ENCODE measurements around the gene SH3YL1.

The SH3YL1 gene

DNA sequence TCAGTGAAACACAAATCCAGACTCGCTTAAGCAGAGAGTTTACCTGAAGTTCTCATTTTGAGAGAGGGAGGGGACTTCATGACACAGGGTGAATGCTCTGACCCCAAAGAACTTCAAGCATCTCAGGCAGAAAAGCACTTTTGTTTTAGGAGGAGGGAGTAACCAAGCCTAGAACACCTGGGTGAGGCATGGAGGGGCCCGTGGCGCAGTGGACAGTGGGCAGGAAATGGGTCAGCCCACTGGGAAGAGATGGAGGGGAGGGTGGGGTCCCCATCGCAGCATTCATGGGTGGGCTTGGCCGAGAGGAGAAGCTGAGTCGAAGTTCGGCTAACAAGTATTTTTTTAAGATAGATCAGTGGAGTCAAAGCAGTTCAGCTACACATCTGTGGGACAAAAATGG lies 67.9 kb downstream of the SH3YL1 start:
- no peaks in the 10 kb centered on the region for H3K9me2 ChIP-seq (replicated peaks; ENCODE audit: insufficient read depth, low read length)
- no peak overlapping the region for H2AFZ ChIP-seq (ENCODE audit: low read depth, low read length, severe bottlenecking)
- H3K9ac ChIP-seq (ENCODE audit: low read length): no peak overlapping the region
- H3K9me3 ChIP-seq (ENCODE audit: insufficient read depth, low read length): no peaks in the 10 kb centered on the region
- H4K20me1 ChIP-seq (ENCODE audit: low read depth, low read length): no peaks in the 10 kb centered on the region
- TF ChIP-seq, protein P1, sequence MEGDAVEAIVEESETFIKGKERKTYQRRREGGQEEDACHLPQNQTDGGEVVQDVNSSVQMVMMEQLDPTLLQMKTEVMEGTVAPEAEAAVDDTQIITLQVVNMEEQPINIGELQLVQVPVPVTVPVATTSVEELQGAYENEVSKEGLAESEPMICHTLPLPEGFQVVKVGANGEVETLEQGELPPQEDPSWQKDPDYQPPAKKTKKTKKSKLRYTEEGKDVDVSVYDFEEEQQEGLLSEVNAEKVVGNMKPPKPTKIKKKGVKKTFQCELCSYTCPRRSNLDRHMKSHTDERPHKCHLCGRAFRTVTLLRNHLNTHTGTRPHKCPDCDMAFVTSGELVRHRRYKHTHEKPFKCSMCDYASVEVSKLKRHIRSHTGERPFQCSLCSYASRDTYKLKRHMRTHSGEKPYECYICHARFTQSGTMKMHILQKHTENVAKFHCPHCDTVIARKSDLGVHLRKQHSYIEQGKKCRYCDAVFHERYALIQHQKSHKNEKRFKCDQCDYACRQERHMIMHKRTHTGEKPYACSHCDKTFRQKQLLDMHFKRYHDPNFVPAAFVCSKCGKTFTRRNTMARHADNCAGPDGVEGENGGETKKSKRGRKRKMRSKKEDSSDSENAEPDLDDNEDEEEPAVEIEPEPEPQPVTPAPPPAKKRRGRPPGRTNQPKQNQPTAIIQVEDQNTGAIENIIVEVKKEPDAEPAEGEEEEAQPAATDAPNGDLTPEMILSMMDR (IDR thresholded peaks at IDR 0.05; ENCODE audit: insufficient read depth, low read length, poor library complexity, severe bottlenecking): no peak
- TF ChIP-seq EZH2phosphoT487 (conservative IDR thresholded peaks at IDR 0.05; ENCODE audit: low read length): no peak
- no peak overlapping the region for H3K4me2 ChIP-seq (ENCODE audit: low read depth, low read length, poor library complexity, severe bottlenecking)
- H3K27ac ChIP-seq (ENCODE audit: low read depth, low read length): no peak overlapping the region
- H3K4me3 ChIP-seq (ENCODE audit: insufficient read depth, low read length, poor library complexity, severe bottlenecking): no peak overlapping the region
- H3K36me3 ChIP-seq (ENCODE audit: low read length): no peaks in the 10 kb centered on the region
- H3K27me3 ChIP-seq (ENCODE audit: low read length): no peaks in the 10 kb centered on the region
- H3K79me2 ChIP-seq (ENCODE audit: insufficient read depth, low read length): no peaks in the 10 kb centered on the region
- no peaks in the 10 kb centered on the region for H3F3A ChIP-seq (ENCODE audit: insufficient read depth)

DNA sequence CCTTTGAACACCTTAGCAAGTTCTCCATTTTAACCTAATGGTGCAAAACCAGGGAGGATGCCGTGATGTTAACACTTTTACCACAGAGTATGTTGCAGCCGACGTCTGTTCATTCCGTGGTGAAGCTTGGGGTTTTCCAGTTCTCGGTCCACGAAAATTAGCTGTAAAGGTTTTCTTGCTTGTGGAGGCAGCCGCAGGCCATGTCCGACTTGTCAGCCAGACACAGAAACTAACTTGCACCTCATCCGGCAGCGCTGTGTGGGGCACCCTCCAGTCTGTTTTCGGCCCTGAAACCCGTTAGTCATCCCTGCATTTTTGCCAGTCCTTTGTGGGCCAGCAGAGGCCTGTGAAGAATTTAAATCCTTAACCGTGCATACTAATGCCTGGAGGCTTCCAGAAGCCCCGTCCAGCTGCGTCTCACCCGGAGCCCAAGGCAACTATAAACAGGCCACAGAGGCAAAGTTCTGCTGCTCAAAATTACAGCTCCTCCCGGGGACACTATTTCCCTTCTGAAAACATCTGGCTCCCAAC lies 70.6 kb downstream of the SH3YL1 start:
- TF ChIP-seq EZH2phosphoT487 (conservative IDR thresholded peaks at IDR 0.05; ENCODE audit: low read length): no peak
- TF ChIP-seq, protein P1 (IDR thresholded peaks at IDR 0.05; ENCODE audit: insufficient read depth, low read length, poor library complexity, severe bottlenecking): no peak
- Histone ChIP-seq H3K4me2 (ENCODE audit: low read depth, low read length, poor library complexity, severe bottlenecking) (no peak overlapping the region), H3K36me3 (ENCODE audit: low read length) (0 out of 2 replicates have a peak, but pooled peaks cover 3% of the 10 kb centered on the region), H3F3A (ENCODE audit: insufficient read depth) (no peaks in the 10 kb centered on the region), H3K79me2 (ENCODE audit: insufficient read depth, low read length) (no peaks in the 10 kb centered on the region), H4K20me1 (ENCODE audit: low read depth, low read length) (no peaks in the 10 kb centered on the region), H3K9ac (ENCODE audit: low read length) (no peak overlapping the region), H3K27ac (ENCODE audit: low read depth, low read length) (no peak overlapping the region), H3K9me2 (replicated peaks; ENCODE audit: insufficient read depth, low read length) (no peaks in the 10 kb centered on the region), H3K27me3 (ENCODE audit: low read length) (no peaks in the 10 kb centered on the region), H3K4me3 (ENCODE audit: insufficient read depth, low read length, poor library complexity, severe bottlenecking) (no peak overlapping the region), H2AFZ (ENCODE audit: low read depth, low read length, severe bottlenecking) (no peak overlapping the region), H3K9me3 (ENCODE audit: insufficient read depth, low read length) (no peaks in the 10 kb centered on the region)

DNA sequence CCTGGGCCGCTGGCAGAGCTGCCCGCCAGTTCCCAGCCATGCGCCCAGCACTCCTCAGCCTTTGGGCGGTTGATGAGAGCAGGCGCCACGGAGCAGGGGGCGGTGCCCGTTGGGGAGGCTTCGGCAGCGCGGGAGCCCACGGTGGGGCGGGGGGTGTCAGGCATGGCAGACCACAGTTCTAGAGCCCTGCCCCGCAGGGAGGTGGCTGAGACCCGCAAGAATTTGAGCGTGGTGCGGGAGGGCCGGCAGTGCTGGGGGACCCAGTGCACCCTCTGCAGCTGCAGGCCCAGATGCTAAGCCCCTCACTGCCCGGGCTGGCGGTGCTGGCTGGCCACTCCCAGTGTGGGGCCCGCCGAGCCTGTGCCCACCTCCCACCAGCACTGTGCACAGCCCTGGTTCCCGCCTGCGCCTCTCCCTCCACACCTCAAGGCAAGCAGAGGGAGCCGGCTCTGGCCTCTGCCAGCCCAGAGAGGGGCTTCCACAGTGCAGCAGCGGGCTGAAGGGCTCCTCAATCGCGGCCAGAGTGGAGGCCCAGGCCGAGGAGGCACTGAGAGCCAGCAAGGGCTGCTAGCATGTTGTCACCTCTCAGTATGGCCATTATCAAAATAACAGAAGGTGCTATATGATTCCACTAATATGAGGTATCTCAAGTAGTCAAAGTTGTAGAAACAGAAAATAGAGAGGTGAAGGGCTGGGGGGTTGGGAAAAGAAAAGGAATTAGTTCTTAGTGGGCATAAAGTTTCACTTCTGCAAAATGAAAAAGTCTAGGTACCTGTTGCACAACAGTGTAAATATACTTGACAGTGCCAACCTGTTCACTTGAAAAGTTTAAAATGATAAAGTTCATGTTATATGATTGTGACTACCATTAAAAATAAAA lies 72.3 kb downstream of the SH3YL1 start:
- H4K20me1 ChIP-seq (ENCODE audit: low read depth, low read length): no peaks in the 10 kb centered on the region
- TF ChIP-seq, protein P1 (IDR thresholded peaks at IDR 0.05; ENCODE audit: insufficient read depth, low read length, poor library complexity, severe bottlenecking): no peak
- TF ChIP-seq EZH2phosphoT487 (conservative IDR thresholded peaks at IDR 0.05; ENCODE audit: low read length): no peak
- no peaks in the 10 kb centered on the region for H3K79me2 ChIP-seq (ENCODE audit: insufficient read depth, low read length)
- no peak overlapping the region for H3K4me2 ChIP-seq (ENCODE audit: low read depth, low read length, poor library complexity, severe bottlenecking)
- no peak overlapping the region for H3K27ac ChIP-seq (ENCODE audit: low read depth, low read length)
- peaks cover 6% of the 10 kb centered on the region; the same call in 1 of the 2 replicates for H3K9me3 ChIP-seq (ENCODE audit: insufficient read depth, low read length)
- H2AFZ ChIP-seq (ENCODE audit: low read depth, low read length, severe bottlenecking): no peak overlapping the region
- no peak overlapping the region for H3K9ac ChIP-seq (ENCODE audit: low read length)
- no peaks in the 10 kb centered on the region for H3K9me2 ChIP-seq (replicated peaks; ENCODE audit: insufficient read depth, low read length)
- no peaks in the 10 kb centered on the region for H3K27me3 ChIP-seq (ENCODE audit: low read length)
- no peak overlapping the region for H3K4me3 ChIP-seq (ENCODE audit: insufficient read depth, low read length, poor library complexity, severe bottlenecking)
- no peaks in the 10 kb centered on the region for H3F3A ChIP-seq (ENCODE audit: insufficient read depth)
- 0 out of 2 replicates have a peak, but pooled peaks cover 3% of the 10 kb centered on the region for H3K36me3 ChIP-seq (ENCODE audit: low read length)

All from SU-DHL-6 (cell line).